GM23338 (cell line): ENCODE results near the gene CEP350. TPM values are rescaled to one million over a fixed set of nuclear protein-coding genes. Genes with fewer than 3 reads are reported as not detected.

Source experiments
- ATAC-seq: fragments of 200-7000 bp; cut with Tn5 transposase; 3 replicates; pipeline ENCODE4 v1.9.1; 2020
- DNase-seq: peaks from one replicate; pipeline ENCODE4 v3.0.0-alpha.2; 2015; ENCODE audit warnings: low spot score
- H2AFZ ChIP-seq: fragments of 200-600 bp; sonication (generic); 2 replicates; pipeline ENCODE4 v1.8.0; 2016; ENCODE audit warnings: antibody characterized with exemption, mild to moderate bottlenecking, moderate library complexity
- H3F3A ChIP-seq: fragments of 200-600 bp; sonication (generic); replicated peaks from 2 replicates; pipeline ENCODE4 v1.8.0; 2017; ENCODE audit warnings: antibody characterized with exemption, mixed run types, low read depth
- H3K27ac ChIP-seq: fragments of 200-600 bp; sonication (generic); 2 replicates; pipeline ENCODE4 v1.6.1; 2016; ENCODE audit warnings: low read depth
- H3K27me3 ChIP-seq: fragments of 200-600 bp; sonication (generic); 2 replicates; pipeline ENCODE4 v1.8.0; 2016; ENCODE audit warnings: mild to moderate bottlenecking, mixed run types, moderate library complexity; ENCODE audit not compliant: insufficient read depth
- H3K36me3 ChIP-seq: fragments of 200-600 bp; sonication (generic); 2 replicates; pipeline ENCODE4 v1.8.0; 2016; ENCODE audit warnings: mild to moderate bottlenecking; ENCODE audit not compliant: insufficient read depth
- H3K4me1 ChIP-seq: fragments of 200-600 bp; sonication (generic); 2 replicates; pipeline ENCODE4 v1.8.0; 2016; ENCODE audit warnings: mild to moderate bottlenecking, moderate library complexity; ENCODE audit not compliant: insufficient read depth
- H3K4me2 ChIP-seq: fragments of 200-600 bp; sonication (generic); 2 replicates; pipeline ENCODE4 v1.7.1; 2017; ENCODE audit warnings: mixed run types
- H3K4me3 ChIP-seq: fragments of 200-600 bp; sonication (generic); 2 replicates; pipeline ENCODE4 v1.6.1; 2016; ENCODE audit warnings: mixed run types
- H3K79me2 ChIP-seq: fragments of 200-600 bp; sonication (generic); replicated peaks from 2 replicates; pipeline ENCODE4 v1.8.0; 2017; ENCODE audit warnings: mild to moderate bottlenecking; ENCODE audit not compliant: insufficient read depth
- H3K9me2 ChIP-seq: fragments of 200-600 bp; sonication (generic); 2 replicates; pipeline ENCODE4 v1.8.0; 2017; ENCODE audit not compliant: insufficient read depth
- H4K20me1 ChIP-seq: fragments of 200-600 bp; sonication (generic); replicated peaks from 2 replicates; pipeline ENCODE4 v1.8.0; 2017; ENCODE audit warnings: mild to moderate bottlenecking; ENCODE audit not compliant: insufficient read depth
- H3K27ac Mint-ChIP-seq: 2 replicates; pipeline ENCODE4 v1.8.0; 2020; ENCODE audit warnings: inconsistent platforms, mild to moderate bottlenecking, moderate library complexity, mixed read lengths
- H3K27me3 Mint-ChIP-seq: 3 replicates; pipeline ENCODE4 v1.8.0; 2022; ENCODE audit warnings: low read depth, mild to moderate bottlenecking, moderate library complexity, mixed read lengths, inconsistent platforms; ENCODE audit not compliant: insufficient read depth, poor library complexity
- H3K36me3 Mint-ChIP-seq: 3 replicates; pipeline ENCODE4 v1.8.0; 2021; ENCODE audit warnings: low read depth, mild to moderate bottlenecking, inconsistent platforms, moderate library complexity, mixed read lengths
- H3K4me1 Mint-ChIP-seq: 3 replicates; pipeline ENCODE4 v1.8.0; 2020; ENCODE audit warnings: mild to moderate bottlenecking, inconsistent platforms, mixed read lengths
- H3K4me3 Mint-ChIP-seq: 3 replicates; pipeline ENCODE4 v1.8.0; 2021; ENCODE audit warnings: moderate library complexity, mild to moderate bottlenecking, inconsistent platforms, mixed read lengths
- H3K9me3 Mint-ChIP-seq: 3 replicates; pipeline ENCODE4 v1.8.0; 2020; ENCODE audit warnings: moderate library complexity, mild to moderate bottlenecking, inconsistent platforms, mixed read lengths
- ETS1 ChIP-seq: IDR thresholded peaks from 2 replicates; pipeline ENCODE4 v1.6.1; 2016; ENCODE audit warnings: antibody characterized with exemption
- EZH2 ChIP-seq: fragments of 200-600 bp; sonication (generic); IDR thresholded peaks from one replicate; pipeline ENCODE4 v1.8.0; 2017; ENCODE audit warnings: antibody characterized with exemption, mild to moderate bottlenecking, low read depth; ENCODE audit not compliant: unreplicated experiment
- EZH2phosphoT487 ChIP-seq: fragments of 200-600 bp; sonication (generic); IDR thresholded peaks from one replicate; pipeline ENCODE4 v1.8.1; 2018; ENCODE audit warnings: antibody characterized with exemption; ENCODE audit not compliant: unreplicated experiment
- JUNB ChIP-seq: IDR thresholded peaks from one replicate; pipeline ENCODE4 v1.6.1; 2016; ENCODE audit warnings: antibody characterized with exemption; ENCODE audit not compliant: unreplicated experiment
- POLR2AphosphoS5 ChIP-seq: IDR thresholded peaks from 2 replicates; pipeline ENCODE4 v1.6.1; 2016; ENCODE audit warnings: antibody characterized with exemption, low read depth
- STAT1 ChIP-seq: IDR thresholded peaks from one replicate; pipeline ENCODE4 v1.6.1; 2016; ENCODE audit warnings: antibody characterized with exemption; ENCODE audit not compliant: unreplicated experiment
- ZNF114 ChIP-seq: fragments of 250-450 bp; sonication (Bioruptor Pico); IDR thresholded peaks from 2 replicates; pipeline ENCODE4 v1.5.0; 2020; ENCODE audit warnings: mild to moderate bottlenecking, moderate library complexity
- ZNF462 ChIP-seq: fragments of 250-450 bp; sonication (Bioruptor Pico); IDR thresholded peaks from 2 replicates; pipeline ENCODE4 v1.5.0; 2020; ENCODE audit warnings: mild to moderate bottlenecking, moderate library complexity
- polyA plus RNA-seq: library from polyadenylated mRNA; unstranded; fragments of >200 nt; fragmentation: Nextera tagmentation; extraction: Ambion mirVana; gene quantifications from 2 replicates; pipeline ENCODE4 v1.2.1, GENCODE V29; 2016
- total RNA-seq: library from RNA; depleted of rRNA; stranded (reverse); fragments of >200 nt; shearing (Covaris generic); gene quantifications from 2 replicates; pipeline ENCODE4 v1.2.3, GENCODE V29; 2014

CEP350 gene
- total and polyA plus RNA-seq, 2 experiments from 2014 or later = 23.4 to 36.8 TPM

- TF ChIP-seq ETS1 (no peak), EZH2phosphoT487 (no peak), ZNF462 (CRISPR knock-in tag) (no peak), STAT1 (no peak), ZNF114 (CRISPR knock-in tag) (no peak), EZH2 (no peak), POLR2AphosphoS5 (no peak)
These were observed 47.8 kb downstream of the CEP350 start (continued) for GRCh38 chr1:180002437-180002836.

- H3K4me3 ChIP-seq = no peak overlapping the region
- no peaks in the 10 kb centered on the region for H3K4me1 Mint-ChIP-seq
- H3K4me3 Mint-ChIP-seq = no peak overlapping the region
- no peaks in the 10 kb centered on the region for H3K27me3 ChIP-seq
- no peak for ATAC-seq
- 0 out of 2 replicates have a peak, but pooled peaks cover 4% of the 10 kb centered on the region for H4K20me1 ChIP-seq
- no peaks in the 10 kb centered on the region for H3K79me2 ChIP-seq
- H3K36me3 Mint-ChIP-seq = peaks cover 16% of the 10 kb centered on the region
- no peaks in the 10 kb centered on the region for H3K27me3 Mint-ChIP-seq
- peaks cover 10% of the 10 kb centered on the region; the same call in 1 of the 2 replicates for H3K36me3 ChIP-seq
- H3K4me2 ChIP-seq = no peak overlapping the region
- no peak overlapping the region for H3K27ac Mint-ChIP-seq
- no peaks in the 10 kb centered on the region for H3F3A ChIP-seq
- H2AFZ ChIP-seq = no peak overlapping the region
- no peaks in the 10 kb centered on the region for H3K4me1 ChIP-seq
- no peak overlapping the region for H3K27ac ChIP-seq
- H3K9me3 Mint-ChIP-seq = no peaks in the 10 kb centered on the region; the same call in 2 of the 3 replicates
- no peaks in the 10 kb centered on the region for H3K9me2 ChIP-seq
- DNase-seq = no peak
- TF ChIP-seq ZNF462 (CRISPR knock-in tag) (no peak), EZH2 (no peak), STAT1 (no peak), JUNB (no peak)
These were observed 48.6 kb downstream of the CEP350 start for GRCh38 chr1:180003026-180003695.
